Measurements from ENCODE around the gene ERBB4.

DNA sequence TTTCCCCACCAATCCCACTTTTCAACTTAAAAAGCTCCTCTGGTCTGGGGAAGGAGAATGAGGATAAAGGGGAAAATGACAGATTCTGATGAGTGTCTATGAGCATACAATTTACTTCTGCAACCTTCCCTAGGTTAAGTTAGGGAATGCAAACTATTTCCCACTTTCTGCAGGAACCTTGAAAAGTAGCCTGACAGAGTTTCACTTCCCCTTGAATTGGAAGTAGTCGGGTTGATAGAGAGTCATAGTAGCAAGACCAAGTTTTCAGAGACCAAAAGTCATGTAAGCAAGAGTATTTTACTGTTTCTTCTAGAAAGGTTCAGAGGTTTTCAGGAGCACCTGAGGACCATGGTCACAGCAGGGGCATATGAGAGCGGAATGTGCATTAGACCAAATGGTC, 1167.1 kb downstream of the ERBB4 start:
- TF ChIP-seq, protein P1, sequence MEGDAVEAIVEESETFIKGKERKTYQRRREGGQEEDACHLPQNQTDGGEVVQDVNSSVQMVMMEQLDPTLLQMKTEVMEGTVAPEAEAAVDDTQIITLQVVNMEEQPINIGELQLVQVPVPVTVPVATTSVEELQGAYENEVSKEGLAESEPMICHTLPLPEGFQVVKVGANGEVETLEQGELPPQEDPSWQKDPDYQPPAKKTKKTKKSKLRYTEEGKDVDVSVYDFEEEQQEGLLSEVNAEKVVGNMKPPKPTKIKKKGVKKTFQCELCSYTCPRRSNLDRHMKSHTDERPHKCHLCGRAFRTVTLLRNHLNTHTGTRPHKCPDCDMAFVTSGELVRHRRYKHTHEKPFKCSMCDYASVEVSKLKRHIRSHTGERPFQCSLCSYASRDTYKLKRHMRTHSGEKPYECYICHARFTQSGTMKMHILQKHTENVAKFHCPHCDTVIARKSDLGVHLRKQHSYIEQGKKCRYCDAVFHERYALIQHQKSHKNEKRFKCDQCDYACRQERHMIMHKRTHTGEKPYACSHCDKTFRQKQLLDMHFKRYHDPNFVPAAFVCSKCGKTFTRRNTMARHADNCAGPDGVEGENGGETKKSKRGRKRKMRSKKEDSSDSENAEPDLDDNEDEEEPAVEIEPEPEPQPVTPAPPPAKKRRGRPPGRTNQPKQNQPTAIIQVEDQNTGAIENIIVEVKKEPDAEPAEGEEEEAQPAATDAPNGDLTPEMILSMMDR (IDR thresholded peaks at IDR 0.05): no peak
- TF ChIP-seq POLR2A (IDR thresholded peaks at IDR 0.05): no peak

Measured in esophagus squamous epithelium (tissue), 4 donors.